ENCODE data around the gene CAPN9.

DNA sequence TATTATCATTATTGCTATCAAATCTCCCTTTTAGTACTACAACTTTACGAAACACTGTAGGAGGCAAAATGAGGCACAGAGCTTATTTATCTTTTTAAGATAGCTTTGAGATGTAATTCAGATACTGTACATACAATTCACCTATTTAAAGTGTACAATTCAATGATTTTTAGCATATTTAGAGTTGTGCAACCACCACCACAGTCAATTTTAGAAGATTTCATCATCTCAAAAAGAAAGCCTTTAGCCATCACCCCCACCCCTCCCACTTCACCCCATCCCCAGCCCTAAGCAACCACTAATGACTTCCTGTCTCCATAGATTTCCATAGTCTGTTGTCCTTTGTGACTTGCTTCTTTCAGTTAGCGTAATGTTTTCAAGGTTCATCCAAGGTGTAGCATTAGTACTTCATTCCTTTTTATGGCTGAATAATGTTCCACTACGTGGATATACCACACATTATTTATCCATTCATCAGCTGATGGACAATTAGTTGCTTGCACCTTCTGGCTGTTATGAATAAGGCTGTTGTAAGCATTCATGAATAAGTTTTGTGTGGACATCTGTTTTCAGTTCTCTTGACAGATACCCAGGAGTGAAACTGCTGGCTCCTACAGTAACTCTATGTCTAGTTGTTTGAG, 9.4 kb upstream of the CAPN9 start:
- TF ChIP-seq, protein P1, sequence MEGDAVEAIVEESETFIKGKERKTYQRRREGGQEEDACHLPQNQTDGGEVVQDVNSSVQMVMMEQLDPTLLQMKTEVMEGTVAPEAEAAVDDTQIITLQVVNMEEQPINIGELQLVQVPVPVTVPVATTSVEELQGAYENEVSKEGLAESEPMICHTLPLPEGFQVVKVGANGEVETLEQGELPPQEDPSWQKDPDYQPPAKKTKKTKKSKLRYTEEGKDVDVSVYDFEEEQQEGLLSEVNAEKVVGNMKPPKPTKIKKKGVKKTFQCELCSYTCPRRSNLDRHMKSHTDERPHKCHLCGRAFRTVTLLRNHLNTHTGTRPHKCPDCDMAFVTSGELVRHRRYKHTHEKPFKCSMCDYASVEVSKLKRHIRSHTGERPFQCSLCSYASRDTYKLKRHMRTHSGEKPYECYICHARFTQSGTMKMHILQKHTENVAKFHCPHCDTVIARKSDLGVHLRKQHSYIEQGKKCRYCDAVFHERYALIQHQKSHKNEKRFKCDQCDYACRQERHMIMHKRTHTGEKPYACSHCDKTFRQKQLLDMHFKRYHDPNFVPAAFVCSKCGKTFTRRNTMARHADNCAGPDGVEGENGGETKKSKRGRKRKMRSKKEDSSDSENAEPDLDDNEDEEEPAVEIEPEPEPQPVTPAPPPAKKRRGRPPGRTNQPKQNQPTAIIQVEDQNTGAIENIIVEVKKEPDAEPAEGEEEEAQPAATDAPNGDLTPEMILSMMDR (IDR thresholded peaks at IDR 0.05), result no peak
- TF ChIP-seq POLR2A (IDR thresholded peaks at IDR 0.05), result no peak
- no peak for TF ChIP-seq POLR2AphosphoS5 (IDR thresholded peaks at IDR 0.05)

Measured in prostate gland (tissue), 2 donors.